ENCODE data around the gene ELOVL6. TPM values are rescaled to one million over a fixed set of nuclear protein-coding genes. Genes with fewer than 3 reads are reported as not detected.

The ELOVL6 gene
- total and polyA plus RNA-seq, 2 of the 4 experiments (the other 2 are of a cell fraction): 17.9 to 19.0 TPM

- dilution Hi-C loops (cut with HindIII; ENCODE audit: low sequenced_read_pairs, unreplicated experiment): no loop called here
- H3K79me1 ChIP-seq (ENCODE audit: low read depth in 1 of 2, low read length in 2 of 2): peaks cover 4 to 11% of the 10 kb centered on the region in 2 experiments; a peak in 2 of 4 replicates
- H3K9me3 ChIP-seq (ENCODE audit: control insufficient read depth, insufficient read depth, low read length): no peaks in the 10 kb centered on the region
- H4K5ac ChIP-seq (ENCODE audit: low read depth, low read length): no peak overlapping the region
- CTCF ChIA-PET: interaction anchor here (0.7 kb wide), 1 partner anchor 597 kb away, joined by 3 read pairs; no protein-coding TSS in a partner anchor
- no peak overlapping the region for H2AFZ ChIP-seq (replicated peaks; ENCODE audit: low read length, poor library complexity)
- in situ Hi-C loops (cut with MboI; ENCODE audit: low sequenced_read_pairs): no loop called here
- no peak overlapping the region for H2AK9ac ChIP-seq (replicated peaks; ENCODE audit: low read depth, low read length, poor library complexity)
- H3K4me1 ChIP-seq (ENCODE audit: control insufficient read depth, insufficient read depth, low read length): 0 out of 2 replicates have a peak, but pooled peaks cover 2% of the 10 kb centered on the region
- no peak overlapping the region for H2BK15ac ChIP-seq (ENCODE audit: low read depth, low read length)
- H3K56ac ChIP-seq (ENCODE audit: extremely low read depth, insufficient read depth, low read length): no peak overlapping the region
- no peak overlapping the region for H2BK20ac ChIP-seq (ENCODE audit: low read depth, low read length)
- H3K27ac ChIP-seq (ENCODE audit: insufficient read depth, low read length): no peak overlapping the region
- POLR2A ChIA-PET (ENCODE audit: unreplicated experiment): no interaction called here
- H3K14ac ChIP-seq (replicated peaks; ENCODE audit: low read depth, low read length): no peak overlapping the region
- no peak overlapping the region for H3K4me3 ChIP-seq (ENCODE audit: insufficient read depth, low read depth, low read length)
- H3K9ac ChIP-seq (ENCODE audit: low read depth, low read length): no peak overlapping the region
- WGBS, 2 experiments (ENCODE audit: extremely low coverage in 2 of 2, insufficient read length in 1 of 2): no CpG with 5 or more reads among the region's 3 CpGs
- no peak overlapping the region for H2BK5ac ChIP-seq (ENCODE audit: low read depth, low read length, poor library complexity, severe bottlenecking)
- no peak for DNase-seq
- no peaks in the 10 kb centered on the region for H3K27me3 ChIP-seq (ENCODE audit: control insufficient read depth, insufficient read depth, low read length)
- H4K91ac ChIP-seq (ENCODE audit: insufficient read depth, low read depth, low read length): no peak overlapping the region
- no peak overlapping the region for H3K18ac ChIP-seq (ENCODE audit: low read depth, low read length)
- no peak overlapping the region for H3K23ac ChIP-seq (ENCODE audit: low read depth, low read length)
- no peak overlapping the region for H2AK5ac ChIP-seq (ENCODE audit: low read depth, low read length)
- intact Hi-C loops (cut with micrococcal nuclease): no loop called here
- H3K4me2 ChIP-seq (ENCODE audit: low read depth, low read length): no peak overlapping the region
- no TSS peak for BruUV-seq (replicated peaks)
- no peak overlapping the region for H3K4ac ChIP-seq (ENCODE audit: low read depth, low read length)
- no peaks in the 10 kb centered on the region for H3K9me1 ChIP-seq (ENCODE audit: insufficient read depth, low read length)
- no peak overlapping the region for H4K8ac ChIP-seq (ENCODE audit: low read depth in 2 of 2, low read length in 2 of 2)
- TF ChIP-seq NFE2L2 (IDR thresholded peaks at IDR 0.05; ENCODE audit: low read depth, low read length) (no peak), BHLHE40 (IDR thresholded peaks at IDR 0.05; ENCODE audit: low read depth, low read length) (no peak), SMC3 (IDR thresholded peaks at IDR 0.05; ENCODE audit: low read depth, low read length) (no peak), FOS (IDR thresholded peaks at IDR 0.05; ENCODE audit: low read depth, low read length) (no peak), MXI1 (IDR thresholded peaks at IDR 0.05; ENCODE audit: borderline replicate concordance, low read depth, low read length) (no peak), USF2 (IDR thresholded peaks at IDR 0.05; ENCODE audit: low read depth, low read length) (no peak), POLR2A (IDR thresholded peaks at IDR 0.05; ENCODE audit: low read depth, low read length) (no peak), RFX5 (IDR thresholded peaks at IDR 0.05; ENCODE audit: low read depth, low read length) (no peak), MAZ (IDR thresholded peaks at IDR 0.05; ENCODE audit: borderline replicate concordance, low read depth, low read length) (no peak), ELK1 (IDR thresholded peaks at IDR 0.05; ENCODE audit: borderline replicate concordance, low read depth, low read length) (no peak), RCOR1 (IDR thresholded peaks at IDR 0.05; ENCODE audit: insufficient replicate concordance, low read length) (no peak), CEBPB (IDR thresholded peaks at IDR 0.05; ENCODE audit: low read depth, low read length) (no peak), CHD1 (IDR thresholded peaks at IDR 0.05; ENCODE audit: low read depth, low read length) (no peak), CTCF (conservative IDR thresholded peaks at IDR 0.05; ENCODE audit: low read depth, low read length) (no peak), RAD21 (IDR thresholded peaks at IDR 0.05; ENCODE audit: low read length) (no peak), MAFK (IDR thresholded peaks at IDR 0.05; ENCODE audit: low read depth, low read length) (no peak)
- H2BK120ac ChIP-seq (ENCODE audit: low read depth, low read length): no peak overlapping the region
- ATAC-seq (ENCODE audit: low read depth): no peak
- no peaks in the 10 kb centered on the region; the same call in 1 of the 2 replicates for H3K36me3 ChIP-seq (ENCODE audit: control insufficient read depth, insufficient read depth, low read length)
- no peaks in the 10 kb centered on the region for H4K20me1 ChIP-seq (ENCODE audit: insufficient read depth, low read length)
Observed at GRCh38 chr4:110129544-110129943, 68.9 kb downstream of the ELOVL6 start.
